GM12873 (cell line): ENCODE measurements around the gene ARSG.

Experiments
- CTCF ChIP-seq: IDR thresholded peaks from 2 replicates; pipeline ENCODE4 v1.5.1; 2012; ENCODE audit warnings: low read depth, mild to moderate bottlenecking, moderate library complexity, low read length, control low read depth; ENCODE audit not compliant: insufficient read depth; ENCODE audit errors: missing control alignments

Gene ARSG

DNA sequence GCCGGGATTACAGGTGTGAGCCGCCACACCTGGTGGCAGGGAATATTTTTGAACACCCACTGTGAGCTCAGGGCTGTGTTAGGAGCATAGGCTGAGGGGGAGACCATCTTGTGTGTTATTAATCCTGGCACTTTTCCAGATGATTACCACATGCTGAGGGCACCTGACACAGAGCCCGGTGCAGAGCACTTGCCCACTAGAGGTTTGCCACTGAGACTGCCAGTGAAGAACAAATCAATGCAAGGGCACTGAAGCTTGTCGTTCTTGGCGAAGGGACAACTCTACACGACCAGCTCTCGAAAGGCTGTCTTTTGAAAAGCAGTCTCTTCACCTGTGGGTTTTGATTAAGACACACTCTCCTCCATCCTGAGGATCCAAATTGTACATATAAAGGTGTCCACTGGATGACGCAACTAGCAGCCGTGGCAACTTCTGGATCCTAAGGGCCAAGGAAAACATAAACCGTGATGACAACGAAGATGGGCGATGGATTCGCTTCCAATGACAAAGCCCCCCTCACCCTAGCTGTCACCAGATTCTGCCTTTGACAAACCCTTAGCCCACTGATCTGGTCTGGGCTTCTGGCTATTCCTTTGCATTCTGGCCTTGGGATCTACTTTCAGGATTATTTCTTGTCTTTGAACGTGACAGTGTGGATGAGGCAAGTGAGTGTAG, 137.3 kb downstream of the ARSG start:
- TF ChIP-seq CTCF, result no peak

- TF ChIP-seq CTCF, result no peak
Measured at GRCh38 chr17:68429881-68430280, 138.6 kb downstream of the ARSG start.

GRCh38 chr17:68431045-68431608, 139.8 kb downstream of the ARSG start:
- no peak for TF ChIP-seq CTCF

DNA sequence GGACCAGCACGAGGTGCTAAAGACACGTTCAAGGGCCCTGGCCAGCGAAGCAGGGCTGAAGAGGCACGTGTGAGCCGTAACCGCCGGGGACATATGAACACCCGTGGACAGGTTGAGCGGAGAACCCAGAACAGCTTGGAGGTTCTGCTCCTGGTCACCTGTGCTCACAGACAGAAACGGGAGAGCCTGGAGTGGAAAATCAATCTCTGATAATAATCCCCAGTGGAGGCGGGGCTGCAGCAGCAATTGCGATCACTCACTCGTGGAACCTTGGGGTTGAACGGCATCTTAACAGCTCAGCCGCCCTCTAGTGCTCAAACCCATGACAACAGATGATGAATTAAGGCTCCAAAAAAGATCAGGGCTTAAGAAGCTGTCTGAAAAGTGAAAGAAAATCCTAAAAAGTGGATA, 140.4 kb downstream of the ARSG start:
- TF ChIP-seq CTCF, result peak; percentile 44

- no peak for TF ChIP-seq CTCF
Measured at GRCh38 chr17:68432086-68432864, 141.0 kb downstream of the ARSG start.

- TF ChIP-seq CTCF, result no peak
Measured at GRCh38 chr17:68433211-68433610, 141.9 kb downstream of the ARSG start.

DNA sequence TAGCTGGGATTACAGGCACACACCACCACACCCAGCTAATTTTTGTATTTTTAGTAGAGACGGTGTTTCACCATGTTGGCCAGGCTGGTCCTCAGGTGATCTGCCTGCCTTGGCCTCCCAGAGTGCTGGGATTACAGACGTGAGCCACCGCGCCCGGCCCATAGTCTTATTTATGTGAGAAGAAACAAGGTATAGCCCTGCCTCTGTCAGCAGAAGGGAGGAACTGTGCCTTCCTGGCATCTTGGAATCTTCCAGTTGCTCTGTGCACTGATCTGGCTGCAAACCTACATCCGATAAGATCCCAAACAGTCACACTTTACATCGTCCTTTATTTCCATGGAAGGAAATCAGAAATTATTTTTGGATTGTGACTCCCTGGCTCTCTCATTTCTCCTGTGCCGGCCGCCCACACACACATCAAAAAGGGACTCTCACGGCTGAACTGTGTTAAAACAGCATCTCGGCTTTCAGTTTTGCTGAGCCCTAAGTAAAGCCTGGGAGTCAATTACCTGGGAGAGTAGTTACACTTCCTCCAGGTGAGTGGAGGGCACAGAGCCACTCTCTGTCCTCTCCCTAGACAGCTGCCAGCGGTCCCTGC, 142.7 kb downstream of the ARSG start:
- TF ChIP-seq CTCF, result no peak
